GM19395 (cell line): ENCODE results near the gene UBE2D4.
"Not testable (repeated sequence)": the region's sequence is repeated elsewhere in the genome, so short reads cannot be mapped to it uniquely, and the experiment has no call there.

ENCODE experiments used
- ATAC-seq: cut with Tn5 transposase; IDR thresholded peaks from one replicate; pipeline ENCODE4 v1.9.1; 2021; ENCODE audit warnings: mild to moderate bottlenecking, moderate library complexity; ENCODE audit not compliant: unreplicated experiment

UBE2D4 gene

DNA sequence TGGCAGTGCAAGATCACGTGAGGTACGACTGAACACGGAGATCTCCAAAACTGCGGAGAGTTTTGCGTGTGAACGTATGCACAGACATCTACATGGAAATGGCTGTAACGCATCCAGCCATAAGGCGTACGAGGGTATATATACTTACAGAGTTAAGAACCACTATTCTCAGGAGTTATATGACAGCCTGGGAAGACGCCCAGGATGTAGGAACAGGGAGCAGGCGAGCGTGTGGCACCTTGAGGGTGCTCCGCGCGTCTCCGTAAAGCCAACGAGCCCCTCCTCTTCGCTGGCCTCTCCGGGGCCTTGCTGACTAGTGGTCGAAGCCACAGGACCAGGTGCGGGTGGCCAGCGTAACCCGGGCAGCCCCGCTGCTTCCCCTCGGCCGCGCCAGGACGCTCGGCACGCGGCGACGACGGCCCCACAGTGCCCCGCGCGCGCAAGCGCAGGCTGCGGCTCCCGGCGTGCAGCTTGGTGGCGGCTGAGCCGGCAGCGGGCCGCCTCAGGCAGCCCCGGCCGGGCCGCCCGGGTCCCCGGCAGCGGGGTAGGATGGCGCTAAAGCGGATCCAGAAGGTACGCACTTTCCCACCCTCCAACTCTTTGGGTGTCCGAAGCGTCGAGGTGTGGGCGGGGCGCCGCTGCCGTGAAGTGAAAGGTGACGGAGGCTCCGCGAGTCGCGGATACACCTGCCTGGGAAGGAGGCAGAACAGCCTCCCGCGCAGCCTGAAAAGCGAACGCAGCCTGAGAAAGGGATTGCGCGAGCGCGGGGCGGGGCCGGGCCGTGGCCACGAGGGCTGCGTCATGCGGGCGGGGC is at the start of gene UBE2D4:
TSS of gene UBE2D4 (plus strand) at position 453 of the 814 bp plus-strand sequence. CDS start at position 550, 97 bp downstream.
- ATAC-seq: peak; percentile 93

GRCh38 chr7:43876976-43877745 is 49.1 kb upstream of the UBE2D4 start:
- no peak for ATAC-seq

DNA sequence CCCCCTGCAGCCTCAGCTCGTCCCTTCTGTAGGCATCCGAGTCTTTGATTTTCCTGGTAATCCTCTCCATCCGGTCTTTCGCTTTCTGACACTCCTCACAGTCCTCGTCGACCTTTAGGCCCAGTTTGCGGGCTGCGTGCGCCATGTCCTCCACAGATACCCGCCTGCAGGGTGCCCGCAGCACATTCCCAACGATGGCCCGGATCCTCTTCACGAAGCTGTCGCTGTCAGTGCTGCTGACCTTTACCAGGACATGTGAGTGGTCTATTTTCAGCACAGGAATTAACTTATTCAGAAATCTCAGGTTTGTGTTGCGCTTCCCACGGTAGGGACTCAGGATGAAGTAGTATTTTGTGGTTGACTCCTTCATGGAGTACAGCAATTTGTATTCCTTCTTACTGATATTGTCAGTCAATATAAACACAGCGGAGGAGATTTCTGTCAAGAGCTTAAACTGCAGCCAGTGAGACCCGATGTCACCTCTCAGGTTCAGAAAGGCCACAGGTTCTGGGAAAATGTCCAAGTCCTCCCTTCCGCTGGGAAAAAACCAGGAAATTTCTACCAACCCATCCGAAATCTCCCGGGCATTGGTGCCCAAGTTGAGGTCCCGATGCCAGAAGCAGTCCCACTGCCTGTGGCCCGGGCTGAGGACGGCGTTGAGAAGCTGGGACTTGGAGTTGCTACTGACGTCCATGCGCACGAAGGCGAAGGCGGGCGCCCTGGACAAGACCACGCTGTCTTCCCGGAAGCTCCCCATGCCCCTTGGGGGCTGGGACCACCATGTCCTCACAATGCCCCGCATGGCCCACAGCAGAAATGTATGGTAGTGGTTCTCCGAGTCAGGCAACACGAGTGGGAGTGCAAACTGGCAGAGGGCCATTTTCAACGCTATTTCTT is 48.0 kb upstream of the UBE2D4 start:
- ATAC-seq: no peak

GRCh38 chr7:43878867-43879266 is 47.4 kb upstream of the UBE2D4 start:
- no peak for ATAC-seq

- ATAC-seq: no peak
Measured at GRCh38 chr7:43879477-43879876, 46.8 kb upstream of the UBE2D4 start.

DNA sequence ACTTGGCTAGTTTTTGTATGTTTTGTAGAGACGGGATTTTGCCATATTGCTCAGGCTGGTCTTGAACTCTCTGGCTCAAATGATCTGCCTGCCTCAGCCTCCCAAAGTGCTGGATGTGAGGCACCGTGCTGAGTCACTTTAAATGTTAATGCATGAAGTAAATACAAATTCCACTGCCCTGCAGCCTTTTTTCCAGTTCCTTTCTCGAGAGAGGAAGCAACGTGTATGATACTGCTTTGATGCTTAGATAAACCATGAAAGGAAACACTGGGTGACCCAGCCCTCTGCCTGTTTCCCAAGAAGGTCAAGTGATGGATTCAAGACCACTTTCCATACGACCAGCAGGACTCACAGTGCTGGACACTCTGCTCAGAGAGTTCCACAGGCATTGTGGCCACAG is 45.6 kb upstream of the UBE2D4 start:
- no peak for ATAC-seq

- ATAC-seq: no peak
Measured at GRCh38 chr7:43884209-43884608, 42.0 kb upstream of the UBE2D4 start.

DNA sequence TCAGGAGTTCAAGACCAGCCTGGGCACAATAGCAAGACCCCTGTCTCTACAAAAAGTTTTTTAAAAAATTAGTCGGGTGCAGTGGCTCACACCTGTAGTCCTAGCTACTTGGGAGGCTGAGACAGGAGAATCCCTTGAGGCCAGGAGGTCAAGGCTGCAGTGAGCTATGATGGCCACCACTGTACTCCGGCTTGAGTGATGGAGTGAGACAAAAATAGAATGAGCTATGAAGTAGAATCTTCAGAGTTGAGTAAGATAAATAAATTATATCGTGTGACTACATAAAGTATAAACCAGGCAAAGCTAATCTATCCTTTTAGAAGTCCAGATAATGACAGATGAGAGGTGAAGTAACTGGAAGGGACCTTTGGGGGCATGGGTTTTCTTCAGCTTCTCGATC is 41.6 kb upstream of the UBE2D4 start:
- ATAC-seq: no peak

DNA sequence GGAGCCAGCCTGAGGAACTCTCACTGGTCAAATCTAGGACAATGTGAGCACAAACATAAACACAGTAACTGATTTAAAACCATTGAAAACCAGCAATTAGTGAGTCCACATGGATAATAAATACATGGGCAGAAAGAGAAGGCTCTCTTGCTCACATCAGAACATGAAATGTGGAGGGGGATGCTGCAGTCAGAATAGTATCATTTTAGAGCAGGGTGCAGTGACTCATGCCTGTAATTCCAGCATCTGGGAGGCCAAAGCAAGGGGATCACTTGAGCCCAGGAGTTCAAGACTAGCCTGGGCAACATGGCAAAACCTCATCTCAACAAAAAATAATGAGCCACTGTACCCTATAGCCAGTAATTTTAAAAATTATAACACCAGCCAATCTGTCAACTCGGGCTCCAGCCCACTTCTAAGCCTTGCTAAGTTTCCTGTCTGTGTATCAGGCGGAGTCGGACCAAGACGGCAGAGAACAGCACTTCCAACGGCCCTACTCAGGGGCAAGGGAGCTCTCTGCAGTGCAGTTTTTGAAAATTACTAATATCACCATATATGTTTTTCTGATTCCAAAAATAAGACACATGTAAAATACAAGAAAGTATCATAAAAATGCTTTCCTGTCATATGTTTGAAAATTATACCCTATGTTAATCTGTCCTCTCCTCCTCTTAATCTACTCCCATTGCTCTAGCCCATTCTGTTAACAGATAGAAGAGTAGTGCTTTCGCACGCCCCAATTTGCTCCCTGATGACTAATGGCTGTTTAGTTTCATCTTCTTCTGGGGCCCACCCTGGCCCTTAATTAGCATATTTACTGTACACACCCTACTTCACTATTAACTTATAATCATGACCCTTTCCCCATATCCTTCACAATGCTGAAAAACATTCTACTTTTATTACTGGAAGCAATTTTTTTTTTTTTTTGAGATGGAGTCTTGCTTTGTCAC is 37.0 kb upstream of the UBE2D4 start:
- ATAC-seq: no peak

DNA sequence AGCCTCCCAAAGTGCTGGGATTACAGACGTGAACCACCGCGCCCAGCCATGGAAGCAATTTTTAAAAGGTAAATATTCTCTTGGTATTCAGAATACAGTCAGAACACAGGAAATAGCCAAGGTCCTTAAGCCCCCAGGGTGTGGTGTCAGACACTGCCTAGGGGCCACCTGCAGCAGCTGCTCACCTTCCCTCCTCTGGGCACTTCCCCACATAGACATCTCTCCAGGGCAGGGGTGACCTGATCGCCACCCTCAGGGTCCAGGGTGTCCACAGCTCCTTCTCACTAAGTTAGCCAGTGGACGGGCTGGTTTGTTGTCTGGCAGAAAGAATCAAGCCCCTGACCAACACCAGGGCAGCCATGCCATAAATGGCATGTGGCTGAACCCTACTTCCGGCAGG is 35.8 kb upstream of the UBE2D4 start:
- no peak for ATAC-seq

GRCh38 chr7:43891069-43891955 is 34.9 kb upstream of the UBE2D4 start:
- no peak for ATAC-seq

DNA sequence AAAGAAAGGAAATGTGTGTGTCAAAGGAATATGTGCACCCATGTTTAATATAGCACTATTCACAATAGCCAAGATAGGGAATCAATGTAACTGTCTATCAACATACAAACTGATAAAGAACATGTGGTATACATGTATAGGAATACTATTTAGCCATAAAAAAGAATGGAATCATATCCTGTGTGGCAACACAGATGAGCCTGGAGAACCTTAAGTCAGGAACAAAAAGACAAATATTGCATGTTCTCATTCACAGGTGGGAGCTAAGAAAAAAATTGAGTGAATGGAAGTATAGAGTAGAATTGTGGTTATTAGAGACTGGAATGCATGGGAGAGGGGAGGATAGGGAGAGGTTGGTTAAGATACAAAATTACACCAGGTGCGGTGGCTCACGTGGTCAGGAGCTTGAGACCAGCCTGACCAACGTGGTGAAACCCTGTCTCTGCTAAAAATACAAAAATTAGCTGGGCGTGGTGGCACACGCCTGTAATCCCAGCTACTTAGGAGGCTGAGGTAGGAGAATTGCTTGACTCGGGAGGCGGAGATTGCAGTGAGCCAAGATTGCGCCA is 30.3 kb upstream of the UBE2D4 start:
- no peak for ATAC-seq

DNA sequence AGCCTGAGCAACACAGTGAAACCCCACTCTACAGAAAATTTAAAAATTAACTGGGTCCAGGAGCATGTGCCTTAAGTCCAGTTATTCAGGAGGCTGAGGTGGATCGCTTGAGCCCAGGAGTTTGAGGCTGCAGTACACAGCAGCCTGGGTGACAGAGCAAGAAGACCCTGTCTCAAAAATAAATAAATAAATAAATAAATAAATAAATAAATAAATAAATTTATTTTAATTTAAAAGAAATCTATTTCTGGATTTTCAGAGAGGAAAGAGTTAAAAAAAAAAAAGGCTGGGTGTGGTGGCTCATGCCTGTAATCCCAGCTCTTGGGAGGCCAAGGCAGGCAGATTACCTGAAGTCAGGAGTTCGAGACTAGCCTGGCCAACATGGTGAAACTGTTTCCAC is 27.7 kb upstream of the UBE2D4 start:
- not testable (repeated sequence) for ATAC-seq

GRCh38 chr7:43902542-43903054 is 23.6 kb upstream of the UBE2D4 start:
- ATAC-seq: no peak

- no peak for ATAC-seq
Measured at GRCh38 chr7:43904533-43905208, 21.6 kb upstream of the UBE2D4 start.

GRCh38 chr7:43905209-43905946 is 20.9 kb upstream of the UBE2D4 start:
- no peak for ATAC-seq

DNA sequence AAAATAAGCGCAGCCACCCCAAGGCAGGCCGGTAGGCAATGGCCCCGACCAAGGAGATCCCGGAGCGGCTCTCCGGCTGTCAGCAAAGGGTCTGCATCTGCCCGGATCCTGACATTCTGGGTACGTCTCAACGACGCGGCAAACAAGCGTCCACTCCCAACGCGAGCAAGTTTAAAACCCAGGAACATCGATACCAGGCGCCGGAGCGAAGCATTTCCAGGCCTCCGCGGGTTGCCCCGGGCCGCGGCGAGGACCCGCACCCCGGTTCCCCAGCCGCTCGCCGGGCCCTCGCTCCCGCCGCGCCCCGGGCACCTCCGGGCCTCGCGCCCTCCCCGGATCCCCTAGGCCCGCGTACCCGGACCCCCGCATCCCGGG is 20.3 kb upstream of the UBE2D4 start:
- ATAC-seq: peak; percentile 56
